ENCODE measurements around the gene STMN3.

The STMN3 gene

GRCh38 chr20:63653041-63653973 is at the start of gene STMN3:
STMN3 (minus strand) TSS chr20:63653424; CDS start chr20:63653345, 79 bp downstream.
- DNase-seq (ENCODE audit: low spot score), result peak; percentile 92

GRCh38 chr20:63702036-63702665 is 48.9 kb upstream of the STMN3 start:
- DNase-seq (ENCODE audit: low spot score), result peak; percentile 8

GRCh38 chr20:63701329-63702035 is 48.3 kb upstream of the STMN3 start:
- peak; percentile 8 for DNase-seq (ENCODE audit: low spot score)

GRCh38 chr20:63701051-63701328 is 47.8 kb upstream of the STMN3 start:
- peak; percentile 4 for DNase-seq (ENCODE audit: low spot score)

- peak; percentile 8 for DNase-seq (ENCODE audit: low spot score)
These were observed 47.2 kb upstream of the STMN3 start for GRCh38 chr20:63700199-63701050.

GRCh38 chr20:63699466-63700198 is 46.4 kb upstream of the STMN3 start:
- no peak for DNase-seq (ENCODE audit: low spot score)

GRCh38 chr20:63698739-63699465 is 45.7 kb upstream of the STMN3 start:
- peak; percentile 94 for DNase-seq (ENCODE audit: low spot score)

GRCh38 chr20:63697868-63698545 is 44.8 kb upstream of the STMN3 start:
- peak; percentile 12 for DNase-seq (ENCODE audit: low spot score)

GRCh38 chr20:63697357-63697867 is 44.2 kb upstream of the STMN3 start:
- peak; percentile 22 for DNase-seq (ENCODE audit: low spot score)

- peak; percentile 23 for DNase-seq (ENCODE audit: low spot score)
These were observed 43.6 kb upstream of the STMN3 start, which contains the start of gene TNFRSF6B for GRCh38 chr20:63696628-63697356. TNFRSF6B (plus strand) TSS chr20:63696652; CDS start chr20:63696768, 116 bp downstream.

GRCh38 chr20:63696306-63696627 is 43.0 kb upstream of the STMN3 start:
- peak; percentile 29 for DNase-seq (ENCODE audit: low spot score)

GRCh38 chr20:63695424-63696305 is 42.4 kb upstream of the STMN3 start:
- no peak for DNase-seq (ENCODE audit: low spot score)

GRCh38 chr20:63694584-63695423 is 41.6 kb upstream of the STMN3 start:
- no peak for DNase-seq (ENCODE audit: low spot score)

GRCh38 chr20:63693733-63694583 is 40.7 kb upstream of the STMN3 start:
- no peak for DNase-seq (ENCODE audit: low spot score)

- DNase-seq (ENCODE audit: low spot score), result no peak
These were observed 40.0 kb upstream of the STMN3 start for GRCh38 chr20:63693083-63693732.

Data from AG08396 (cell line).